Stimulated activated CD4-positive, alpha-beta T cell treated with anti-CD3 and anti-CD28 coated beads, Interleukin-2, amount 100 ng/mL, for 48 hours (primary cell): ENCODE results near the gene RSPH10B2.
"Not testable (repeated sequence)": the region's sequence is repeated elsewhere in the genome, so short reads cannot be mapped to it uniquely, and the experiment has no call there.

Experiments
- DNase-seq, 2 donors: peaks; one replicate each; pipeline ENCODE4 v3.0.0-alpha.2; 2020

The RSPH10B2 gene

GRCh38 chr7:6843654-6844053 lies 89.8 kb downstream of the RSPH10B2 start:
- not testable (repeated sequence) for DNase-seq

GRCh38 chr7:6845971-6846449 lies 92.1 kb downstream of the RSPH10B2 start:
- DNase-seq, result not testable (repeated sequence)

- not testable (repeated sequence) for DNase-seq
Observed at GRCh38 chr7:6847751-6848150, 93.8 kb downstream of the RSPH10B2 start.
